ENCODE measurements around the gene ITGA5. TPM values are rescaled to one million over a fixed set of nuclear protein-coding genes. Genes with fewer than 3 reads are reported as not detected.
A peak's percentile ranks its signal among the peaks of the same experiment; 100 is the strongest.

ITGA5 gene
- total RNA-seq, 1 donor from 2014 or later, result 32.2 TPM

GRCh38 chr12:54397157-54397556 lies 21.9 kb downstream of the ITGA5 start:
- no peak overlapping the region for H3K4me3 Mint-ChIP-seq (ENCODE audit: low read depth)
- no peak overlapping the region for H3K27ac Mint-ChIP-seq
- H3K27me3 Mint-ChIP-seq, result no peaks in the 10 kb centered on the region
- H3K36me3 Mint-ChIP-seq (ENCODE audit: insufficient read depth), result peaks cover 13% of the 10 kb centered on the region
- TF ChIP-seq CTCF (IDR thresholded peaks at IDR 0.05; ENCODE audit: unreplicated experiment), result no peak
- no peak for DNase-seq (ENCODE audit: low spot score, unreplicated experiment)
- no peaks in the 10 kb centered on the region for H3K9me3 Mint-ChIP-seq (ENCODE audit: low read depth)
- H3K4me1 Mint-ChIP-seq (ENCODE audit: low read depth), result peaks cover 2% of the 10 kb centered on the region

DNA sequence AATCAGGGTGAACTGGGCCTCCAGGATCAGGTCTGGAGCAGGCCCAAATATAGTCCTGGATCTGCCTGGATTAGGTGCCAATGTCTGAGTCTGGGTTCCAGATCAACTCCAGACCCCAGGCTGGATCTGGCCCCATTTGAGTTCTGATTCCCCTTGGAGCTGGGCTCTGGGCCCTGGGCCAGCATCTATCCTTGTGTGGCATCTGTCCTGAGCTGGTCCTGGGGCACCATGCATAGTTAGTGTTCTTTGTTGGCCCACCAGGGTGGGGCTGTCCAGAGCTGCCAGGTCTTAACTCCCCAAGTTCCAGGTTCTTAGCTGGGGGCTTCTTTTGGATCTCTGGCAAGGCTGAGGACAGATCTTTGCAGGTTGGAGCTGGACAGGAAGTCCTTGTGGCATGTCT lies 23.5 kb downstream of the ITGA5 start:
- Mint-ChIP-seq H3K27ac (no peak overlapping the region), H3K9me3 (ENCODE audit: low read depth) (no peaks in the 10 kb centered on the region), H3K4me3 (ENCODE audit: low read depth) (no peak overlapping the region), H3K4me1 (ENCODE audit: low read depth) (peaks cover 3% of the 10 kb centered on the region), H3K36me3 (ENCODE audit: insufficient read depth) (peaks cover 11% of the 10 kb centered on the region), H3K27me3 (peaks cover 4% of the 10 kb centered on the region)
- no peak for DNase-seq (ENCODE audit: low spot score, unreplicated experiment)
- TF ChIP-seq CTCF (IDR thresholded peaks at IDR 0.05; ENCODE audit: unreplicated experiment), result no peak

GRCh38 chr12:54394986-54395385 lies 24.1 kb downstream of the ITGA5 start:
- peaks cover 4% of the 10 kb centered on the region for H3K27me3 Mint-ChIP-seq
- TF ChIP-seq CTCF (IDR thresholded peaks at IDR 0.05; ENCODE audit: unreplicated experiment), result no peak
- no peak overlapping the region for H3K4me3 Mint-ChIP-seq (ENCODE audit: low read depth)
- DNase-seq (ENCODE audit: low spot score, unreplicated experiment), result no peak
- no peak overlapping the region for H3K27ac Mint-ChIP-seq
- H3K4me1 Mint-ChIP-seq (ENCODE audit: low read depth), result peaks cover 5% of the 10 kb centered on the region
- H3K9me3 Mint-ChIP-seq (ENCODE audit: low read depth), result no peaks in the 10 kb centered on the region
- peaks cover 11% of the 10 kb centered on the region for H3K36me3 Mint-ChIP-seq (ENCODE audit: insufficient read depth)

DNA sequence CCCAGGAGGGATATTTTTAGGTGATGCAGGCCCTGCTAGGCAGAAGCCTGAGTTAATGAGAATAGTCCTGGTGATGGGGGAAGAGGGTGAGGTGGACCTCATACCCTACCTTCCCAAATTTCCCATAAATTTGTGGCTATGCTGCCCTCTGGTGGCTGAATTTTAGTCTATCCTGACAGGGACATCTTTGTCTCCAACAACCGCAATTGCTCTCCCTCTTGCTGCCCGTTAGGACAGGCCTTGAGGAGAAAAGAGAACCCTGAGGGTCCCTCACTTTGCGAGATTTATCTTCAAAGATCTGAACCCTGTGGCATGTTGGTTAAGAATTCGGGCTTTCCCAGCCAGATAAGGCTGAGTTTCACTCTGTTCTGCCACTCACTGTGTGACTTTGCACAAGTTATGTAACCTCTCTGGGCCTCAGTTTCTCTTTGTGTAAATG lies 24.8 kb downstream of the ITGA5 start:
- no peaks in the 10 kb centered on the region for H3K9me3 Mint-ChIP-seq (ENCODE audit: low read depth)
- H3K4me3 Mint-ChIP-seq (ENCODE audit: low read depth), result no peak overlapping the region
- peaks cover 4% of the 10 kb centered on the region for H3K27me3 Mint-ChIP-seq
- DNase-seq (ENCODE audit: low spot score, unreplicated experiment), result no peak
- peaks cover 11% of the 10 kb centered on the region for H3K36me3 Mint-ChIP-seq (ENCODE audit: insufficient read depth)
- H3K4me1 Mint-ChIP-seq (ENCODE audit: low read depth), result peaks cover 9% of the 10 kb centered on the region
- TF ChIP-seq CTCF (IDR thresholded peaks at IDR 0.05; ENCODE audit: unreplicated experiment), result peak; percentile 70
- H3K27ac Mint-ChIP-seq, result peak overlapping the region; percentile 67

- peak overlapping the region; percentile 21 for H3K27ac Mint-ChIP-seq
- H3K4me3 Mint-ChIP-seq (ENCODE audit: low read depth), result no peak overlapping the region
- H3K27me3 Mint-ChIP-seq, result peaks cover 4% of the 10 kb centered on the region
- H3K36me3 Mint-ChIP-seq (ENCODE audit: insufficient read depth), result peaks cover 10% of the 10 kb centered on the region
- no peaks in the 10 kb centered on the region for H3K9me3 Mint-ChIP-seq (ENCODE audit: low read depth)
- DNase-seq (ENCODE audit: low spot score, unreplicated experiment), result no peak
- no peak for TF ChIP-seq CTCF (IDR thresholded peaks at IDR 0.05; ENCODE audit: unreplicated experiment)
- H3K4me1 Mint-ChIP-seq (ENCODE audit: low read depth), result peaks cover 9% of the 10 kb centered on the region
Measured at GRCh38 chr12:54393743-54394142, 25.3 kb downstream of the ITGA5 start.

Measured in progenitor cell of endocrine pancreas (in vitro differentiated cells).